Measurements from ENCODE around the gene SMIM45.
"Not testable (repeated sequence)": the region's sequence is repeated elsewhere in the genome, so short reads cannot be mapped to it uniquely, and the experiment has no call there.

SMIM45 gene

DNA sequence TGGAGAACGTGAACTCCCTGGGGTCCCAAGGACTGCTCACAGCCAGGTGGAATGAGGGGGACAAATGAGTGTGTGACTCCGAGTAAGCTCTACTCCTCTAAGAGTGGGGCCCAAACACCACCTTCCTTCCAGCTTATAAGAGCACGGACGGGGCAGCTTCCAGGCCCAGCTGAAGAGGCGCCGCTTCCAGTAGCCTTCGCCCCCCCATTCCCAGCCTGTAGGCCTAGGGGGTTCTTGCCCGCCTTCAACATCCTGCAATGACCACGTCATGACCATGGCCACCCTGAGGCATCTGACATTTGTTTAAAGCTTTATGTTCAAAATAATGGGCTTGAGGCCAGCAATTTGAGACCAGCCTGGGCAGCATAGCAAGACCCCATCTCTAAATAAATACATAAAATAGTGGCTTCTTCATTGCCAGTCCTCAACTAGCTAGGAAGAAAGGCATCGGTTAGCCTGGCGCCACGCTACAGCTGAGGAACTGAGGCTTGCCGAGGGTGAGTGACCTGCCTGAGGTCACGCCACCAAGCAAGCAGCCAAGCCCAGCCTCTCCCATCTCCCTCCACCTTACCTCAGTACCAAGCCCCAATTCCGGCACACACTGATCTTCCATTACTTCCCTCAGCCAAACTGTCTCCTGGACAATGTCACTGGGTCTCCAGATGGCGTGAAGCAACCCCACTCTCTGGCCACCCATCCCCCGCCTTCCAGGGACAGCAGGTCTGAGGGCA, 17.5 kb upstream of the SMIM45 start:
- no peak for DNase-seq (ENCODE audit: low read depth, low spot score)

DNA sequence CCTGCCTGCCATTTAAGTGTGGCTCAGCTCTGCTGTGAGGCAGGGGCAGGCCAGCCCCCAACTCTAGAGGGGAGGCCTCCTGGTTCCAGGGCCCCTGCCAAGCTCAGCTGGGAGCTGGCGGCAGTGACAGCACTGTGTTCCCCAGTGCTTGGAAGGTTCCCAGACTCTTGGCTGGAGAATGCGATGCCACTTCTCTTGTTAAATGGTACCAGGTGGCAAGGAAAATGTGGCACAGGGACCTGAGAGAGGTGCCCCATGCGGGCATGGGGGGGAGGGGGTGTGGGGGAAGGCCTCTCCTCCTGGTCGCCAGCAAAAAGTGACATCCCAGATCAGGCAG, 17.0 kb upstream of the SMIM45 start:
- DNase-seq (ENCODE audit: low read depth, low spot score), result no peak

DNA sequence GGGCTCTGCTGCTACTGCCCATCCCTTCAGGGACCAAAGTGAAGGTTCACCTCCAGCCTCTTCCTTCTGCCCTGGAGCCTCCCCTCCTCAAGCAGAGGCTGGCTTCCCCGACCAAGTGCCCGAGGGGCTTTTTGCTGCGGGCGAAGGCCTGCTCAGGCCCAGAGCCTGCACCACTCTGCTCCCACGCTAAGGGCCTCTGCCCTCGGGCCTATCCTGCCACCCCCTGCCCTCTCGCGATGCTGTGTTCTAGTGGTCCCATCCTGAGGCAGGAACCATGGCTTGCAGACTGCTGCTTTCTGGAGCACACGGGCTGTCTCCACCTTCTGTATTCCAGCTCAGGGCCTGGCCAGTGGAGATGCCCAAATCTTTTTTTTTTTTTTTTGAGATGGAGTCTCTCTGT, 16.4 kb upstream of the SMIM45 start:
- DNase-seq (ENCODE audit: low read depth, low spot score), result no peak

DNA sequence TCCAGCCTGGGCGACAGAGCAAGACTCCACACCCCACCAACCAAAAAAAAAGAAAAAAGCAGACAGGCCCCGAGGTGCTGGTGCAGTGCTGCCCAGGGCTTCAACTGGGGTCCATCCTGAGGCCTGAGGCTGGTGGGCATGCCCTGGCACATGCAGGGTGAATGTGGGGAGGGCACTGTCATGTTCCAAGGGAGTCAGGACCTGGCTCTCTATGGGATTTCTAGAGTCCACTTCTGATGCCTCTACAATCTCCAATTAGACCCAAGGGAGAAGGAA, 15.1 kb upstream of the SMIM45 start:
- DNase-seq (ENCODE audit: low read depth, low spot score), result no peak

DNA sequence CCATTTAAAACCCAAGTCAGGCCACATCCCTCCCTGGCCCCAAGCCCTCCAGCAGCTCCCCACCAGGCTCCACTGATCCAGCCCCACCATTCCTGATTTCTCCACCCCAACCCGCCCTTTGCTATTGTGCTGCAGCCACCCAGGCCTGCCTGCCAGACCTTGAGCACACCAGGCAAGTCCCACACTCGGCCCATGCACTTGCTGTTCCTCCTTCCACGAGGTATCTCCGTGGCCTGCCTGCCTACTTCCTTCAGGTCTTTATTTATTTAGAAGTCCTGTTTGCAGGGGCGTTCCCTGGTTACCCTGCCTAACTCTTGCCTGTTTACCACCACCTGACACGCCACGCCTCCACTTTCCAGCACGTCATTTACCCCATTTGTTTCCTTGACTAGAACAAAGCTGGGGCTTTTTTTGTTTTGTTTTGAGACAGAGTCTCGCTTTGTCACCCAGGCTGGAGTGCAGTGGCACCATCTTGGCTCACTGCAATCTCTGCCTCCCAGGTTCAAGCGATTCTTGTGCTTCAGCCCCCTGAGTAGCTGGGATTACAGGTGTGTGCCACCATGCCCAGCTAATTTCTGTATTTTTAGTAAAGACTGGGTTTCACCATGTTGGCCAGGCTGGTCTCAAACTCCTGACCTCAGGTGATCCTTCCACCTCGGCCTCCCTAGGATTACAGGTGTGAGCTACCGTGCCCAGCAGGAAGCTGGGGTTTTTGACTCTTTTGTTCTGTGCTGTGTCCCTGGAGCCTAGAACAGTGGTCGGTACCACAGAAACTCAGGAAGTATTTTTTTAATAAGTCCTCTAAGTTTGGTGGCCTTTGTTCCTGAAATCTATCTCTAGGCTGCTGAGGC, 11.7 kb upstream of the SMIM45 start:
- no peak for DNase-seq (ENCODE audit: low read depth, low spot score)

DNA sequence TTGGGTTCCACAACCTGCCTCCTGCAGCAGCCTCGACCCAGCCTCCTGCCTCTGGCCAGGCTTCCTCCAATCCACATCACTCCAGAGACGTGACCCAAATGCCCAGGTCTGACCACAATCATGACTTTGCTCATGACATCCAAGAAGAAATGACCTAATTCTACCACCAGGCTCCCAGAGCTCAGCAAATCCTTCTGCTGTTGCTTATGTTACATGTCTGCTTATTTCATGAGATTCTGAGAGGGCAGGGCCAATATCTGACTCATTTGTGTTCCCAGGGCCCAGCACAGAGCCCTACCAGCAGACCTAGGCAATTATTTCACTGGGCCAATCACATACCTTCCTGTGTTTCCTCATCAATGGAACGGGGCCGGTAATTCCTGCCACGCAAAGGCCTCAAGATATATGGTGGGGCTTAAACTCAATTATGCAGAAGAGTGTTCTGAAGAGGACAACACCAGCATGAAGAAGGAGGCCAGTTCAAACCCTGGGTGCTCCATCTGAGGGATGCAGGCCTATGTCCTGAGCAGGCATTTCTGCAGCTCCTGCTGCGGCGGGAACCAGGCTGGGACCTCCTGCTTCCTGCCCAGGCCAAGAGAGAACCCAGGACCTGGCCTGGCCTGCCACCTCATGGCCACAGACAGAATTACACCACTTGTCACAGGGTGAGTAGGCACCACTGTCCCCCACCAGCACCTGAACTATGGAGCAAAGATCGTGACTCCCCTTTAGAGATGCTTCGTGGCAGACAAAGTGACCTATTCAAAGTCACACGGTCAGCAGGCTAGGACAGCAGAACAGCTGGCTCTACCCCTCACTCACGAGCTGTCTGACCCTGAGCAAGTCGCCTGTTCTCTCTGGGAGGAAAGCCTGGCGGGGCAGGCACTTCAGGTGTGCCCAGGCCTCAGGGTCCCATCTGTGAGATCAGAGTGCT, 10.9 kb upstream of the SMIM45 start:
- peak; percentile 92 for DNase-seq (ENCODE audit: low read depth, low spot score)

DNA sequence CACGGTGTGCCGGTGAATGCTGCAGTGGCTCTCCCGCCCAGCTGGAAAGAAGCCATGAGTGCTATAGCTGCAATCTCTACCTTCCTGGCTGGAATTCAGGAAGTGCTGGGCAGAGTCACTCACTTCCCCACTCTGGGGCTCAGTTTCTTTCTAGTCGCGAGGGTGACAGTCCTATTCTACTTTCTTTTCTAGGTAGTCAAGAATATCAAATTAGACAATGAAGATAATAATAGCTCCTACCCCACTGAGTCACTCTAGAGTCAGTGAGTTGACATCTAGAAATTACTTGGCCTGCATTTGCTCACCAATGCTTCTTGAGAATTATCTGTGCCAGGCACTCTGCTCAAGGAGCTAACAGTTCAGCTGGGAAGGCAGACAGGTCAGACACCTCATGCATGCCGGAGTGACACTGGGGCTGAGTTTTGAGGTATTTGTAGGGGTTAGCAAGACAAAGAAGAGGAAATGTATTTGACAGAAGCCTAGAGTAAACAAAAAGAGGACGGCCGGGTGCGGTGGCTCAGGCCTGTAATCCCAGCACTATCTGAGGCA, 8.2 kb upstream of the SMIM45 start:
- peak; percentile 26 for DNase-seq (ENCODE audit: low read depth, low spot score)

DNA sequence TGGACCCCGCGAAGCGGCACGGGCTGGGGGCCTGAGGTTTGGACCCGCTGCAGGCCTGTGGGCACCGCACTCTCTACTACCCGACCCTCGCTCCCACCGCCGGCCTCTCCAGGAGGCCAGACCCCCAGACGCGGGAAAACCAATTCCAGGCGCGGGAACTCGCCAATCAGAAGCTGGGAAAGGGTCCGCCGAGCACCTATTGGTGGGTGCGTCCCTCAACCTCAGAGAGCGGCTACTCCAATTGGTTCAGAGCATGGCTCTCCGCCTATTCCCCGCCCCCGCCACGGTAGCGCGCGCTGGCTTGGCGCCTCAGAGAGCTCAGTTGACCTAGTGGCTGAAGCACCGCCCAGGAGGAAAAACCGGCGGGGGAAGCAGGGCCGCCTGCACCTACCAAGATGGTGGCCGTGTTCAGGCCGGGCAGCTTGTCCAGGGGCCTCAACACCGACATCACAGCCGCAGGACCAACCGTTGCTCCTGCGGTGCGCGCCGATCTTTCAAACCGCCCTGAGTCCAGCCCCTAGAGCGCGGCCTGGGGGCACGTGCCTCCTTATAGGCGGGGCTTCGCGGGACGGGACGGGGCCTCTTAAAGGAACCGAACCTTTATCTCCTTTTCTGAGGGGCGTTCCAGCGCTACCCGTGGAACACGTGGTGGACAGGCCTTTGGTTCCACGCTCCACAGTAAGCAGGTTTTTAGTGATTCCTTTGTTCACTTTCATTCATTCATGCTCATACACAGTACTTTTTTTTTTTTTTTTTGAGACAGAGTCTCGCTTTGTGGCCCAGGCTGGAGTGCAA, 5.1 kb upstream of the SMIM45 start, which contains the start of gene CENPM:
TSS of gene CENPM (minus strand) at position 524 of the 795 bp plus-strand sequence. CDS start at position 448, 76 bp downstream.
- DNase-seq (ENCODE audit: low read depth, low spot score), result peak; percentile 97

DNA sequence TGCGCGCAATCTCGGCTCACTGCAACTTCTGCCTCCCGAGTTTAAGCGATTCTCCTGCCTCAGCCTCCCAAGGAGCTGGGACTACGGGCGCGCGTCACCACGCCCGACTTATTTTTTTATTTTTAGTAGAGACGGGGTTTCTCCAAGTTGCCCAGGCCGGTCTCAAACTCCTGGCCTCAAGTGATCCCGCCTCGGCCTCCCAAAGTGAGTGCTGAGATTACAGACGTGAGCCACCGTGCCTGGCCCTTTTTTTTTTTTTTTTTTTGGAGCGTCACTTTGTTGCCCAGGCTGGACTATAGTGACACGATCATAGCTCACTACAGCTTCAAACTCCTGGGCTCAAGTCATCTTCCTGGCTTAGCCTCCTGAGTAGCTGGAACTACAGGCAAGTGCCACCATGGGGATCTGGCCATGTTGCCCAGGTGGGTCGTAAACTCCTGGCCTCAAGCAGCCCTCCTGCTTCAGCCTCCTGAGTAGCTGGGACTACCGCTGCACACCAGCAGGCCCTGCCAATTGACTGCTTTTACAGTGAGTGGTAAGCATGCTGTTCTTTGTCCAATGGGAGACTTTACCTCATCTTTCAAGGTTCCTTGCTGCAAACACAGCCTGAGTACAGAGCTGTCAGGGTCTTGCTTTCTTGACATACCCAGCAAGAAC, 4.4 kb upstream of the SMIM45 start:
- DNase-seq (ENCODE audit: low read depth, low spot score), result no peak

DNA sequence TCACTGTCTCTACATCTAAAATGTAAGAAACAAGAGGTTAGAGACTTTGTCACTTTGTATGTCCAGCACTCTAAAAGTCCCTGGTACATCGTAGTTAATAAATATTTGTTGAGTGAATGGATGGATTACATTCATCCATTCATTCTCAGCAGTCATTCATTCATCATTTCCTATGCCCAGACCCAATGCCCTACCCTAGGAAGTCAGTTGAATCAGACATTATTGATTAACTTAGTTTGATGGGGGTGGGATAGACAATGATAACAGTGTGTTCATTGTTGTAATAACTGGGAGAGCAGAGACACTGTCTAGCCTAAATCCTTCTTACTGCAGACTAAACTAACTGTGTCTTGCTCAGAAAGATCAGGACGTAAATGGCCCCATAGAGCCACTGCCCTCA, 3.8 kb upstream of the SMIM45 start:
- no peak for DNase-seq (ENCODE audit: low read depth, low spot score)

DNA sequence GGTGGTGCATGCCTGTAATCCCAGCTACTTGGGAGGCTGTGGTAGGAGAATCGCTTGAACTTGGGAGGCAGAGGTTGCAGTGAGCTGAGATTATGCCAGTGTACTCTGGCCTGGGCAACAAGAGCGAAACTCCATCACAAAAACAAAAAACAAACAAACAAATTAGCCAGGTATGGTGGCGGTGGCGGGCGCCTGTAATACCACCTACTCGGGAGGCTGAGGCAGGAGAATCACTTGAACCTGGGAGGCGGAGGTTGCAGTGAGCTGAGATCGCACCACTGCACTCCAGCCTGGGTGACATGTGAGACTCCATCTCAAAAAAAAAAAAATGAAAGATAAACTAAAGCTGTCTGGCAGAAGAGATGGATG, 3.0 kb upstream of the SMIM45 start:
- DNase-seq (ENCODE audit: low read depth, low spot score), result not testable (repeated sequence)

DNA sequence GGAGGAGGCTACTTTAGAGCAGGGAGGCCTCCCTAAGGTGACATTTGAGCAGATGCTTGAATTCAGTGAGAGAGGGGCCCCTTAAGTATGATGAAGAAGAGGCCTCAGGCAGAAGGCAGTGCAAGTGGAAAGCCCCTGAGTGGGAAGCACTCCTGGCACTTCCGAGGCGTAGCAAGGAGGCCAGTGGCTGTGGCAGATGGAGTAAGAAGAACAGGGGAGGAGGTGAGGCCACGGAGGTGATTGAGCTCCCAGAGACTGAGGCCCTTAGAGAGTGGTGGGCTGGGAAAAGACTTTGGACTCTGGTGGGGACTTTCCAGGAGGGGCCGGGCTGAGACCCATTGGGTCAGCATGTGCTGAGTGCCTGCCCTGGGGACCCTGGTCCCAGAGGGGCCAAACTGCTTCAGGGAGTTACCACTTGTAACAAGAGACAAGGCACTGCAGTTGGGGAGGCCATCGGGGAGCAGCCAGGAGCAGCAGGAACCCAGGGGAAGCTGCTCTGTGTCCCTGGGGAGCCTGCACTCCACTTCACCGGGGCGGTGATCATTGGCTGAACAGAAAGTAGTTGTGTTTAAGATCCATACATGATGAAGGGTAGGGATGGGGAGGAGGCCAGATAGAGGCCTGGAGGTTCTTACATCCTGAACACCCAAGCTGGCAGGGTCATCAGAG, 2.5 kb upstream of the SMIM45 start:
- DNase-seq (ENCODE audit: low read depth, low spot score), result no peak

DNA sequence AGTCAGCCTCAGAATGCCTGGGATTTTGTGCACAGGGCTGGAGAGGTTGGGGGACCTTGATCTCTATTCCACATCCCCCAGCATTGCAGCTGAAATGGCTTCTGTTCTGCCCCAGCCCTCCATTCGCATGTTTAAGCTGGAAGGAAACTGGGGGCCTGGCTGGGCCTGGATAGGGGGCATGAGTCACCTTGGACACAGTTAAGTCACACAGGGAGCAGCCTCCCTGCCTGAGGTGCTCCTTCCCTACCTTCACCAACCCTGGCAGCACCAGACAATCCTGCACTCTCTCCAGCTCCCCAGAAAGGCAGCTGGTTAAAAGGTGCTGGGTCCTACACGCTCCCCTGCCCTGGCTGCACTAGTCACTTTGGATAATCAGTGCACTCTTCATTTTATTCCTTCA, 763 bp downstream of the SMIM45 start:
- DNase-seq (ENCODE audit: low read depth, low spot score), result no peak

DNA sequence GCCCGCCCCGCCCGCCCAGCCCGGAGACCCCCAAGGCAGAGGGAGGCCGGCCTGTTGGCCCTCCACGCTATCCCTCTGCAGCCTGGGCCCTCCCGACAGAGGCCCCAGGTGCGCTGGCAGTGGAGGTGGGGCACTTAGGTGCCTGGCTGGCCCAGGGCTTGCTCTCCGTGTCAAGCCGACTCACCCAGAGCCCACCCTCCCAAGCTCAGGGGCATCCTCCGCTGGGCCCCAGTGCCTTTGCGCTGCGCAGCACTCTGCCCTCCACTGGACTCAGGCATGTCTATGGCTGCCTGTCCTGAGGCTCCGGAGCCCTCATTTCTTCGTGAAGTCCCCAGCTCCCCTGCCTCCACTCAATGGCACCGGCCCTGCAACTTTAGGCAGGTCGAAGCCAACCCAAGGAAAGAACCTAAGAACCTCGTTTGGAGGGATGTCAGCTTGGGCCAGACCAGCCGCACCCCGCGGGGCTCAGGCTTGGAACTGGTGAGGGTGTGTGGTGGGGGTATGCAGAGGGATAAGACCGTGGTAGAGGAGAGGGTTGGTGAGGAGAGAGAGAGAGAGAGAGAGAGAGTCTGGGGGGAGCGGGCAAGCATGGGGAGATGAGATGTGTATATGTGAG, 6.1 kb downstream of the SMIM45 start:
- DNase-seq (ENCODE audit: low read depth, low spot score), result no peak

DNA sequence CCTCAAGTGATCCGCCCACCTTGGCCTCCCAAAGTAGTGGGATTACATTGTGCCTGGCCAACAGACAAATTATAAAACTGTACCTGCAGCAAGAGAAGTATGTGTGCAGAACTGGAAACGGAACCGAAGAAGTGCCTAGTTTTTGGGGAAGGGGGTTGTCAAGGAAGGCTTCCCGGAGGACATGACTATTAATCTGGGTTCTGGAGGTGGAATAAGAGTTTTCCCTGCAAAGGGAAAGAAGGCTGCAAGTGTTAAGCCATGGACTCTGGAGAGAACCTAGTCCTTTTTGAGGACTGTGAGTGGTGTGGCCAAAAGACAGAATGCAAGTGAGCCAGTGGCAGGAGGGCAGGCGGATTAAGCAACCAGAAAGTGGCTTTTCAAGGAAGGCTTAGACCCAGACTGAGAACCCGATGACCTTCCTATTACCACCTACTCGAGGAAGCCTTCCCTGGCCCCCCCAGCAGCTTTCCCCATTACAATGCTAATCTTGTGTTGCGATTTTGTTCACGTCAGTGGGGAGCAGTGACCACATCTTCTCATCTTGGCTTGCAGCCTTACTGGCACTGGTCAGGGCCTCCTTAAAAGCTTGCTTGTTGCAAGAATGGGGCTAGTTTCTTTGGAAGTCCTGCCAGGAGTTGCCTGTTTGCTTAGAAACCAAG, 11.6 kb downstream of the SMIM45 start:
- DNase-seq (ENCODE audit: low read depth, low spot score), result peak; percentile 91

DNA sequence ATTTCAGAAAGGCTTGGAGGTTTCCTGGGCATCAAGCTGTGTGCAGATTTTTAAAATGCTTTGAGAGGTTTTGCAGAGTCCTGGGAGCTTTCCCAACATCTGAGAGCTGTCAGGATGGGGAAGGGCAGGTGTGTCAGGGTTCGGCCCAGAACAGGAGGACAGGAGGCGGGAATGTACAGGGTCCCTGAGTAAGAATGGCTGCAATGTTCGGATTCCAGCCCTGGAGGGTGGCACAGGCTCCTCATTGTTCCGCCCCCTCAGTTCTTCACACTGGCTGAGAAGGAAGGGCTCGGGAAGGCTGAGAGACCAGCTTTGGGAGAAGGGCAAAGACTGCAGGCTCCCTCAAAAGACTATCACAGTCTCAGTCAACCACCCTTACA, 12.2 kb downstream of the SMIM45 start:
- no peak for DNase-seq (ENCODE audit: low read depth, low spot score)

DNA sequence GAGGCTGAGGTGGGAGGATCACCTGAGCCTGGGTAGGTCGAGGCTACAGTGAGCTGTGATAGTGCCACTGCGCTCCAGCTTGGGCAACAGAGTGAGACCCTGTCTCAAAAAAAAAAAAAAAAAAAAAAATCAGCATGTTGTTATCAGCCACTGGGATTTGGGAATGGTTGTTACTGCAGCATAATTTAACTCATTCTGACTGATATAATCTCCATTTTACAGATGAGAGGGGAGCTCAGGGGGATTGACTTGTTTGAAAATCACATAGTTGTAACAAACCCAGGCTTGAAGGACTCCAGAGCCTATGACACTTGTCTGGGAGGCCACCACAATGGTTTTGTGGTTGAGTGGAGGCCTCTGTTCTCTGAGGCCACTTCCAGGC, 14.3 kb downstream of the SMIM45 start:
- no peak for DNase-seq (ENCODE audit: low read depth, low spot score)

DNA sequence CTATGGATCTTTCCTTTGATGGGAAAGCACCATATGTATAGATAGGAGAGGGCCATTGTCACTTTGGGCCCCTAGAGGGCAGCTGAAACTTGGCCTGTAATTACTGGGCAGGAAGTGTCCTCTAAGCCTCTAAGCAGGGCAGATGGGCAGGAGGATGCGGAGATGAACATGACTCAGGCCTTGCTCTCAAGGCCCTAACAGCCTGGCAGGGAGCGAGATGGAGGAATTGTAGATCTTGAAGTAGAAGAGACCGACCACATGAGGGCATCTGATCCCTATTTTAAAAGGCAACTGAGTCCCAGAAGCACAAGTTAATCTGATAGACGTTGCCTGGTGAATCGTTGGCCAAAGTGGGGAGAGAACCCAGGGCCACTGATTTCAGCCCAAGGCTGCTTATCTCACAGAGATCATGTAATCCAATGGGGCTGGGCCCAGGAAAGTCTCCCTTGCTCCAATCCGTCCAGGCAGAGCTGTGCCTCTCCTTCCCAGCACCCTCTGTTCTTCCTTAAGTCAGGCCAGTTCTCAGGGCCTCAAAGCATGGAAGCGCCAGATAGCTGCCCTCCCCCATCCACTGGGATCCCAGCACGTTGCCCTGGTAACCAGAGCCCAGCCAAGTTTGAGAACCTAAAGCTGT, 14.8 kb downstream of the SMIM45 start:
- DNase-seq (ENCODE audit: low read depth, low spot score), result peak; percentile 79

DNA sequence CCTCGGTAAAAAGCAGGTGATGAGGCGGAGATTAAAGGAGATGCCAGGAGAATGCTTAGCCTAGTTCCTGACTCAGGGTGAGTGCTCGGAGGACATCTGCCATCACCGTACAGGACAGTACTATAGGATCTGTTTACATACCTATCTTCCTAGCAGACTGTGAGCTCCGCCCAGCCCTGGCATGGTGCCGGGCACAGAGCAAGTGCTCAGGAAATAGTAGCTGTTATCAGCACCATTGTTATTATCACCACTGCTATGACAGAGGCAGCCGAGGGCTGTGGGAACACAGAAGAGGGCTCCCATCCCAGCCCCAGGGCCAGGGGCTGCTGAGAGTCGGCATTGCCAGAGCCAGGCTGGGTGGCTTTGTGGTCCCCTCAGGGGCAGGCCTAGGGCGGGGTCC, 16.7 kb downstream of the SMIM45 start:
- no peak for DNase-seq (ENCODE audit: low read depth, low spot score)
